Kidney (tissue), 14 donors: ENCODE data around the gene ZNF682. TPM values are rescaled to one million over a fixed set of nuclear protein-coding genes. Genes with fewer than 3 reads are reported as not detected.
A peak's percentile ranks its signal among the peaks of the same experiment; 100 is the strongest.
"Not testable (repeated sequence)": the region's sequence is repeated elsewhere in the genome, so short reads cannot be mapped to it uniquely, and the experiment has no call there.

Experiments used
- DNase-seq, 5 donors: peaks; one replicate each; pipeline ENCODE4 v3.0.0-alpha.2; 2013 to 2020
- FAIRE-seq: peaks from 2 replicates; lab custom pipeline; 2012; peaks lifted over from hg19 to GRCh38; lab: Jason Lieb, UNC
- H3K27ac ChIP-seq, 2 donors: one replicate each; pipeline ENCODE4 v1.7.0; 2013; ENCODE audit warnings: low read depth in 2 of 2, low read length in 2 of 2, inconsistent platforms in 1 of 2
- H3K27me3 ChIP-seq: one replicate; pipeline ENCODE4 v1.7.1; 2013; ENCODE audit warnings: low read length, inconsistent platforms; ENCODE audit not compliant: control insufficient read depth, insufficient read depth
- H3K36me3 ChIP-seq, 3 donors: one replicate each; pipeline versions ENCODE4 v1.7.0 to v1.7.1; 2013; ENCODE audit warnings: low read length in 3 of 3, control low read depth in 1 of 3, inconsistent platforms in 1 of 3; ENCODE audit not compliant: insufficient read depth in 3 of 3, control insufficient read depth in 2 of 3
- H3K4me1 ChIP-seq, 3 donors: one replicate each; pipeline versions ENCODE4 v1.7.0 to v1.7.1; 2013; ENCODE audit warnings: low read length in 3 of 3, inconsistent platforms in 1 of 3, low read depth in 1 of 3; ENCODE audit not compliant: control insufficient read depth in 2 of 3, insufficient read depth in 2 of 3
- H3K4me3 ChIP-seq, 3 donors: one replicate each; pipeline versions ENCODE4 v1.7.0 to v1.8.1; 2013; ENCODE audit warnings: low read length in 3 of 3, control low read depth in 1 of 3, inconsistent platforms in 1 of 3
- H3K9ac ChIP-seq, 3 donors: one replicate each; pipeline versions ENCODE4 v1.7.0 to v1.7.1; 2013; ENCODE audit warnings: low read length in 3 of 3, control low read depth in 1 of 3, inconsistent platforms in 1 of 3
- H3K9me3 ChIP-seq, 3 donors: one replicate each; pipeline versions ENCODE4 v1.7.0 to v1.7.1; 2013; ENCODE audit warnings: low read length in 3 of 3, control low read depth in 1 of 3, inconsistent platforms in 1 of 3; ENCODE audit not compliant: control insufficient read depth in 2 of 3, insufficient read depth in 1 of 3
- CTCF ChIP-seq: IDR thresholded peaks from 3 replicates; pipeline ENCODE4 v1.5.1; 2012; ENCODE audit warnings: mild to moderate bottlenecking, moderate library complexity, borderline replicate concordance; ENCODE audit not compliant: insufficient read depth; ENCODE audit errors: extremely low read depth
- intact Hi-C: fragments of 100-400 bp; cut with DNase I; formaldehyde crosslinking; loops from one replicate; pipeline ENCODE4 v1.11.1; 2022
- polyA plus RNA-seq: library from polyadenylated mRNA; stranded (reverse); fragments of 350-450 nt; fragmentation: Illumina TruSeq; extraction: RNeasy Lipid Tissue Mini Kit (QIAGEN cat#74804); gene quantifications from one replicate; pipeline ENCODE4 v1.2.3, GENCODE V29; 2014; ENCODE audit warnings: low read depth, low replicate concordance; ENCODE audit not compliant: insufficient read depth
- total RNA-seq: library from RNA; stranded (reverse); fragmentation: NEBNext Ultra II Directional; extraction: Animal tissue kit (Norgen Biotek cat#: 25700); gene quantifications from one replicate; pipeline ENCODE4 v1.2.1, GENCODE V29; 2021
- donor health status: control.
- donor health status: control.
- donor health status: control.
- donor health status: control.
- donor health status: control.
- donor health status: DM: yes; HTN: yes; CAD: no.
- donor health status: Normal renal cell carcinoma (clear cell type).

ZNF682 gene
- total and polyA plus RNA-seq, 2 donors from 2014 or later: 6.5 to 8.6 TPM

GRCh38 chr19:20066861-20067260, 27.6 kb upstream of the ZNF682 start:
- H3K4me3 ChIP-seq: no peak overlapping the region
- H3K36me3 ChIP-seq: no peaks in the 10 kb centered on the region
- TF ChIP-seq CTCF: no peak
- H3K9me3 ChIP-seq: no peaks in the 10 kb centered on the region
- H3K9ac ChIP-seq: no peak overlapping the region
- DNase-seq: no peak
- no peak for FAIRE-seq
- intact Hi-C loops: no loop called here
- H3K27me3 ChIP-seq: no peaks in the 10 kb centered on the region
- no peaks in the 10 kb centered on the region for H3K4me1 ChIP-seq
- no peak overlapping the region for H3K27ac ChIP-seq

GRCh38 chr19:20060282-20060681, 21.0 kb upstream of the ZNF682 start:
- intact Hi-C loops: no loop called here
- no peak overlapping the region for H3K9ac ChIP-seq
- no peak overlapping the region for H3K4me3 ChIP-seq
- no peaks in the 10 kb centered on the region for H3K4me1 ChIP-seq
- no peaks in the 10 kb centered on the region for H3K9me3 ChIP-seq
- H3K27me3 ChIP-seq: no peaks in the 10 kb centered on the region
- FAIRE-seq: no peak
- TF ChIP-seq CTCF: no peak
- no peak for DNase-seq
- no peaks in the 10 kb centered on the region for H3K36me3 ChIP-seq
- no peak overlapping the region for H3K27ac ChIP-seq

- H3K4me1 ChIP-seq, DNase-seq, H3K9me3 ChIP-seq, H3K27me3 ChIP-seq, H3K27ac ChIP-seq, H3K4me3 ChIP-seq, H3K36me3 ChIP-seq, FAIRE-seq, H3K9ac ChIP-seq, intact Hi-C loops: not testable (repeated sequence)
Observed at GRCh38 chr19:20058738-20059137, 19.4 kb upstream of the ZNF682 start.

DNA sequence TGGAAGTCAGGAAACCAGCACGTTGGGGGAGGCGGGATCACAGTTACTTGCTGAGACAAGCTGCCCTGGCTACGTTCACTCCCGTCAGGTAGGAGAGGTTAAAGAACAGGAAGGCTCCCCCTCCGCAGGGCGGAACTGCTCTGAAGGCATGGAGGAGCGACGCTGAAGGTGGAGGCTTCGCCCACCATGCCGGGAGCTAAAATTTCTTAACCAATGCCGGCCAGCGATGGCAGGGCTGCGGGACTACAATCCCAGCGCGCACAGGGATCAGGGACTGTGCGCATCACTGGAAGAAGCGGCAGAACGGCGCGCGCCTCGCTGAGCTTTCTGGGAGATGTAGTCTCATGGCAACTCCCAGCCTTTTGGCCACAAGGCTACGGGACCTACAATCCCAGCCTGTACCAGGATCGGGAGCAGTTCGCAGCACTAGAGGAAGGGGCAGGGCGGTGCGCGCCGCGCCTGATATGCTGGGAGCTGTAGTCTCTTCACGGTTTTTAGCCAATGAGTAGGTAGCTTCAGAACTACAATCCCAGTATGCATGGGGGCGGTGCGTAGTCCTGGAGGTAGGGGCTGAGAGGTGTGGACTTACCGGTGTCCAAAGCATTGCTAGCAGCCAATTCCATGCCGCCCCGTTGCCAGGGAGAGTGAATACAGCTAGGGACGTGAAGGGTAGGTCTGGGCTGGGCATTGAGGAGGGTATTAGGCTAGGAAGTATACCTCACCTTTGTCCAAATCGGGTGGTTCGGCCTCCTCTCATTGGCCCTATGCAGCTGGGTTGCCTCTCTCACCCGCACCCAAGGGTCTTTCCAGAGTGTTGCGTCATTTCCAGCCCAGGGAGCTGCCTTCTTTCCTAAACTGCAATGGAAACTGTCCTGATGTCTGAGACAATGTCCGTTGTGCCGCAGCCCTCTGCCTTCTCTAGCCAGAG, 12.8 kb upstream of the ZNF682 start:
- Histone ChIP-seq H3K9me3 (no peaks in the 10 kb centered on the region), H3K27me3 (no peaks in the 10 kb centered on the region), H3K27ac (peak overlapping the region; percentile 72 to 85), H3K36me3 (no peaks in the 10 kb centered on the region), H3K4me1 (peaks cover 0 to 8% (median 0%) of the 10 kb centered on the region in 3 donors), H3K9ac (peak overlapping the region; percentile 84 to 100 (median 85)), H3K4me3 (peak overlapping the region; percentile 97 to 100 (median 98))
- intact Hi-C loops: no loop called here
- TF ChIP-seq CTCF: peak; percentile 13
- FAIRE-seq (peak; percentile 98), DNase-seq (peak; percentile 98 to 99 (median 99))

- not testable (repeated sequence) for FAIRE-seq, DNase-seq
Observed at GRCh38 chr19:20045742-20046141, 6.4 kb upstream of the ZNF682 start.

More at GRCh38 chr19:20045742-20046141, 6.4 kb upstream of the ZNF682 start:
- H3K36me3 ChIP-seq, H3K9ac ChIP-seq, H3K27me3 ChIP-seq, intact Hi-C loops, H3K27ac ChIP-seq, H3K4me3 ChIP-seq, H3K4me1 ChIP-seq, H3K9me3 ChIP-seq: not testable (repeated sequence)
